OCI-LY1 (cell line): Measurements from ENCODE around the gene PCDHGA7.

Experiments used
- H2AFZ ChIP-seq: fragments of 200-600 bp; sonication (generic), shearing (Covaris generic); 2 replicates; pipeline ENCODE4 v1.6.0; 2014; ENCODE audit warnings: antibody characterized with exemption, mild to moderate bottlenecking, low read length
- H3F3A ChIP-seq: fragments of 200-600 bp; sonication (generic), shearing (Covaris generic); 2 replicates; pipeline ENCODE4 v1.6.0; 2014; ENCODE audit warnings: mild to moderate bottlenecking, antibody characterized with exemption, low read length, moderate library complexity; ENCODE audit not compliant: insufficient read depth
- H3K27ac ChIP-seq: fragments of 200-600 bp; sonication (generic); 2 replicates; pipeline ENCODE4 v1.5.1; 2014; ENCODE audit warnings: low read length, mixed run types, mild to moderate bottlenecking, low read depth; ENCODE audit not compliant: poor library complexity, severe bottlenecking
- H3K27me3 ChIP-seq: fragments of 200-600 bp; sonication (generic); 2 replicates; pipeline ENCODE4 v1.6.0; 2014; ENCODE audit warnings: antibody characterized with exemption, mild to moderate bottlenecking, low read length, moderate library complexity; ENCODE audit not compliant: insufficient read depth
- H3K36me3 ChIP-seq: fragments of 200-600 bp; sonication (generic); 2 replicates; pipeline ENCODE4 v1.6.1; 2014; ENCODE audit warnings: mild to moderate bottlenecking, antibody characterized with exemption, low read length, moderate library complexity, mixed read lengths; ENCODE audit not compliant: insufficient read depth
- H3K4me1 ChIP-seq: fragments of 200-600 bp; sonication (generic); 2 replicates; pipeline ENCODE4 v1.5.1; 2014; ENCODE audit warnings: mild to moderate bottlenecking, low read length, moderate library complexity; ENCODE audit not compliant: insufficient read depth, severe bottlenecking
- H3K4me2 ChIP-seq: fragments of 200-600 bp; sonication (generic), shearing (Covaris generic); 2 replicates; pipeline ENCODE4 v1.6.1; 2014; ENCODE audit warnings: low read length
- H3K4me3 ChIP-seq: fragments of 200-600 bp; sonication (generic); 2 replicates; pipeline ENCODE4 v1.5.1; 2014; ENCODE audit warnings: low read length, low read depth, mild to moderate bottlenecking, mixed read lengths; ENCODE audit not compliant: poor library complexity, severe bottlenecking
- H3K79me2 ChIP-seq: fragments of 200-600 bp; shearing (Covaris generic); 2 replicates; pipeline ENCODE4 v1.6.1; 2016; ENCODE audit warnings: mixed run types, low read length, mixed read lengths; ENCODE audit not compliant: insufficient read depth
- H3K9ac ChIP-seq: fragments of 200-600 bp; sonication (generic), shearing (Covaris generic); 2 replicates; pipeline ENCODE4 v1.6.1; 2014; ENCODE audit warnings: mild to moderate bottlenecking, low read length, mixed read lengths
- H3K9me2 ChIP-seq: fragments of 200-600 bp; sonication (generic), shearing (Covaris generic); 2 replicates; pipeline ENCODE4 v1.6.1; 2014; ENCODE audit warnings: low read depth, mild to moderate bottlenecking, low read length, mixed read lengths
- H3K9me3 ChIP-seq: fragments of 200-600 bp; shearing (Covaris generic); 2 replicates; pipeline ENCODE4 v1.6.1; 2014; ENCODE audit warnings: low read length, mixed read lengths
- H4K20me1 ChIP-seq: fragments of 200-600 bp; sonication (generic), shearing (Covaris generic); 2 replicates; pipeline ENCODE4 v1.6.0; 2016; ENCODE audit warnings: mild to moderate bottlenecking, low read length; ENCODE audit not compliant: insufficient read depth
- CTCF ChIP-seq: fragments of 200-600 bp; sonication (generic), shearing (Covaris generic); IDR thresholded peaks from 2 replicates; pipeline ENCODE4 v1.5.1; 2017; ENCODE audit warnings: mild to moderate bottlenecking, antibody characterized with exemption, low read length, moderate library complexity, mixed read lengths
- EZH2 ChIP-seq: fragments of 200-600 bp; sonication (generic), shearing (Covaris generic); IDR thresholded peaks from 2 replicates; pipeline ENCODE4 v1.8.0; 2017; ENCODE audit warnings: borderline replicate concordance, mixed run types, mild to moderate bottlenecking, antibody characterized with exemption, low read length, moderate library complexity, mixed read lengths

Gene PCDHGA7

GRCh38 chr5:141409598-141410306 lies 27.2 kb downstream of the PCDHGA7 start:
- Histone ChIP-seq H3K9ac (no peak overlapping the region), H4K20me1 (no peaks in the 10 kb centered on the region), H3K27me3 (no peaks in the 10 kb centered on the region), H3F3A (no peaks in the 10 kb centered on the region), H3K27ac (no peak overlapping the region), H3K36me3 (no peaks in the 10 kb centered on the region), H3K9me2 (no peaks in the 10 kb centered on the region), H3K4me2 (no peak overlapping the region), H3K79me2 (no peaks in the 10 kb centered on the region), H3K4me1 (peaks cover 6% of the 10 kb centered on the region), H3K4me3 (no peak overlapping the region), H2AFZ (no peak overlapping the region), H3K9me3 (0 out of 2 replicates have a peak, but pooled peaks cover 3% of the 10 kb centered on the region)
- TF ChIP-seq EZH2 = no peak
- TF ChIP-seq CTCF = no peak

GRCh38 chr5:141411575-141411974 lies 29.0 kb downstream of the PCDHGA7 start:
- TF ChIP-seq CTCF = no peak
- no peak for TF ChIP-seq EZH2
- H3F3A ChIP-seq = no peaks in the 10 kb centered on the region
- H3K4me1 ChIP-seq = peaks cover 6% of the 10 kb centered on the region
- H3K4me3 ChIP-seq = no peak overlapping the region
- H3K36me3 ChIP-seq = no peaks in the 10 kb centered on the region
- H3K4me2 ChIP-seq = no peak overlapping the region
- no peaks in the 10 kb centered on the region for H3K9me2 ChIP-seq
- no peak overlapping the region for H2AFZ ChIP-seq
- H3K27me3 ChIP-seq = no peaks in the 10 kb centered on the region
- H4K20me1 ChIP-seq = no peaks in the 10 kb centered on the region
- 0 out of 2 replicates have a peak, but pooled peaks cover 4% of the 10 kb centered on the region for H3K9me3 ChIP-seq
- H3K27ac ChIP-seq = no peak overlapping the region
- H3K79me2 ChIP-seq = no peaks in the 10 kb centered on the region
- no peak overlapping the region for H3K9ac ChIP-seq

GRCh38 chr5:141412854-141413539 lies 30.5 kb downstream of the PCDHGA7 start, which contains the start of gene PCDHGA10:
Gene PCDHGA10, plus strand, starts transcription at chr5:141412987. Its CDS starts 189 bp downstream, at chr5:141413176.
- Histone ChIP-seq H3K9me3 (0 out of 2 replicates have a peak, but pooled peaks cover 5% of the 10 kb centered on the region), H3K4me3 (peak within 1 kb of the TSS; percentile 78), H3K9me2 (no peaks in the 10 kb centered on the region), H3K4me2 (peak within 1 kb of the TSS; percentile 96), H3K4me1 (peaks cover 6% of the 10 kb centered on the region), H3K79me2 (no peaks in the 10 kb centered on the region), H3F3A (no peaks in the 10 kb centered on the region), H3K27me3 (no peaks in the 10 kb centered on the region), H3K27ac (no peak within 1 kb of the TSS), H3K36me3 (no peaks in the 10 kb centered on the region), H3K9ac (peak within 1 kb of the TSS; percentile 79), H2AFZ (peak within 1 kb of the TSS; percentile 92), H4K20me1 (no peaks in the 10 kb centered on the region)
- TF ChIP-seq EZH2 = no peak
- peak; percentile 89 for TF ChIP-seq CTCF
